Lower leg skin (tissue), 4 donors: ENCODE measurements around the gene USP20. TPM values are rescaled to one million over a fixed set of nuclear protein-coding genes. Genes with fewer than 3 reads are reported as not detected.

Experiments used
- DNase-seq, 2 donors: peaks; one replicate each; pipeline ENCODE4 v3.0.0-alpha.2; 2019; ENCODE audit warnings: low spot score in 2 of 2
- H3K4me3 ChIP-seq: fragments of 200-600 bp; sonication (generic); 2 replicates; pipeline ENCODE4 v1.5.1; 2017; ENCODE audit warnings: mild to moderate bottlenecking, low read depth; ENCODE audit not compliant: poor library complexity, severe bottlenecking
- POLR2A ChIP-seq, 2 donors: fragments of 450-650 bp; IDR thresholded peaks; one replicate each; pipeline ENCODE4 v1.6.1; 2016 to 2017; ENCODE audit warnings: antibody characterized with exemption in 2 of 2, mild to moderate bottlenecking in 1 of 2, moderate library complexity in 1 of 2
- WGBS, 2 donors: methylation state at CpG; one replicate each; pipeline ENCODE4 v1.1.5; 2018; 5-methylcytosine and 5-hydroxymethylcytosine counted together
- intact Hi-C: fragments of 100-400 bp; cut with DNase I; formaldehyde crosslinking; loops from one replicate; pipeline ENCODE4 v1.15.0; 2023; ENCODE audit warnings: low total_unique reads
- total RNA-seq, 4 donors: library from RNA; depleted of rRNA; stranded (reverse); fragments of >200 nt; gene quantifications; one replicate each; pipeline ENCODE4 v1.1.0, GENCODE V29; 2016
- TF ChIP-seq, protein P1 (sequence below), 3 donors: fragments of 450-650 bp; IDR thresholded peaks; one replicate each; pipeline ENCODE4 v1.5.1; 2016; ENCODE audit warnings: antibody characterized with exemption in 3 of 3, mild to moderate bottlenecking in 3 of 3, moderate library complexity in 2 of 3

The USP20 gene
- total RNA-seq, 4 donors from 2014 or later, result 20.7 to 39.7 (median 36.1) TPM

DNA sequence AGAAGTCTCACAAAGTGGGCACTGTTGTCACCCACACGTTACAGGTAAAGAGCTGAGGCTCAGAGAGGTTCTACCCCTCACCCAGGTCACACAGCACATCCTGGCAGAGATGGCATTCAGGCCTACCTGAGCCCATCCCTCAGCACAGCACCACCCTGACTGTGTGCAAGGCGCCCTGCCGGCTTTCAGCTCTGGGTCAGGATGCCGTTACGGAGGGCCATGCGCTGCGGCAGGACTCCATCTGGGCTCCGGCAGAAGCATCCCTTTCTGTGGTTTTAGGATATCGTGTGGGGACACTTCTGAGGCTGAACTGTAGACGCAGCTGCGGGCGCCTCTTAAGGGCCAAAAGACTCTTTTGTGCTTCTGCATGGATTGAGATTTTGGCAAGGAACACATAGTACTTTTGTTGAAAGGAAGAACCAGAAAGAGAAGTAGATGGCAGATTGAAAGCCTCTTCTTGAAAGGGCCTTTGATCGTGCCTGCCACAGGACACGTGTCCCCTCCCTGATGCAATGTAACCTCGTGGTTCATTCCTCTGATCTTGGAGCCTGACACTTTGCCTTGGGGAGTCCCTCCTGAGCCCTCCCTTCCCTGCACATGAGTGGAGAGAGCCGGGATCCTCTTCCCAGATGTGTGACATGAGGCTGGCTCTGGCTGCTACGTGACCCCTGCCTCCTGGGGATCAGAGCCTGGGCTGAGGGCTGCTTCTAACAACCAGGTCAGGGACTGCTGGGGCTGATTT, 31.3 kb downstream of the USP20 start:
- DNase-seq, result no peak
- no peak for TF ChIP-seq POLR2A (IDR thresholded peaks at IDR 0.05)
- TF ChIP-seq, protein P1, sequence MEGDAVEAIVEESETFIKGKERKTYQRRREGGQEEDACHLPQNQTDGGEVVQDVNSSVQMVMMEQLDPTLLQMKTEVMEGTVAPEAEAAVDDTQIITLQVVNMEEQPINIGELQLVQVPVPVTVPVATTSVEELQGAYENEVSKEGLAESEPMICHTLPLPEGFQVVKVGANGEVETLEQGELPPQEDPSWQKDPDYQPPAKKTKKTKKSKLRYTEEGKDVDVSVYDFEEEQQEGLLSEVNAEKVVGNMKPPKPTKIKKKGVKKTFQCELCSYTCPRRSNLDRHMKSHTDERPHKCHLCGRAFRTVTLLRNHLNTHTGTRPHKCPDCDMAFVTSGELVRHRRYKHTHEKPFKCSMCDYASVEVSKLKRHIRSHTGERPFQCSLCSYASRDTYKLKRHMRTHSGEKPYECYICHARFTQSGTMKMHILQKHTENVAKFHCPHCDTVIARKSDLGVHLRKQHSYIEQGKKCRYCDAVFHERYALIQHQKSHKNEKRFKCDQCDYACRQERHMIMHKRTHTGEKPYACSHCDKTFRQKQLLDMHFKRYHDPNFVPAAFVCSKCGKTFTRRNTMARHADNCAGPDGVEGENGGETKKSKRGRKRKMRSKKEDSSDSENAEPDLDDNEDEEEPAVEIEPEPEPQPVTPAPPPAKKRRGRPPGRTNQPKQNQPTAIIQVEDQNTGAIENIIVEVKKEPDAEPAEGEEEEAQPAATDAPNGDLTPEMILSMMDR (IDR thresholded peaks at IDR 0.05), result no peak
- no peak overlapping the region for H3K4me3 ChIP-seq
- 63 to 77% methylated on average over 15 to 17 of the region's 17 CpGs for WGBS, 2 donors
- intact Hi-C loops, result no loop called here

DNA sequence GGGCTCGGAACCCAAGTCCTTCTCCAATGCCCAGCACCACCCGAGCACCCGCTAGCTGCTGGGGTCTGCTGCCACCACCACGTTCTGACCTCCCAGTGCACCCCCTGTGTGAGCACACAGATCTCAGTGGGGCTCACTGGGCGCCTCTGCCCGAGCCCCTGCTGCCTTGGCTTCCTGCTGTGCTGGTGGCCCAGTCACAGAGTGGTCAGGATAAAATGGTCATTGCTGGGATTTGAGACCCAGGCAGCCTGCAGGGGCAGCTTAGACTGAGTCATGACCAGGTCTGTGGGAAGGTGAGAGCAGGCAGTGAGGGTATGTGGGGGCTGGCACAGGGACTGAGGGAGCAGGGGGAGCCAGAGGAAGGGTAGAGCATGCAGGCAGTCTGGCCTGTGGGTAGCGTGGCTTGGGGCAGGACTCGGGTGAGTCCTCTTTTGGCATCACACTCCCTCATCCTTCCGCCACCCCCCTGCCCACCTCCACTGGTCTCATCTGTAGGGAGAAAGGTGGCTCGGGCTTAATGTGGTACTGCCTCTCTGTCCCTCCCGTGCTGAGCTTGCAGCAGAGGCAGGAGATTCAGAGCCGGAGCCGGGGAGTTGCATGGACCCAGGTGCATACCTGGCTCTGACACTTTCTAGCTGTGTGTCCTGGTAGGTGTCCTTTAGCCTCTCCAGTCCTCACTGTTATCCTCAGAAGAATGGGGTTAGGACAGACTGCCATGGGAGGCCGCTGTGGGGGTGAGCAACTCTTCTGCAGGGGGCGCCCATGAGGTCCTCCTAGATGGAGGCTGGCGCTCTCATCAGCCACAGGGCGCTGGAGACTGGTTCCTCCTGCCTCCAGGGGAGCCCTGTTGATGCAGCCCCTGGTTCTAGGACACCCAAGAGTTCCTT, 32.1 kb downstream of the USP20 start:
- WGBS, 2 donors, result 79 to 81% methylated on average over 17 of the region's 17 CpGs
- no peak overlapping the region for H3K4me3 ChIP-seq
- DNase-seq, result no peak
- TF ChIP-seq POLR2A (IDR thresholded peaks at IDR 0.05), result no peak
- TF ChIP-seq, protein P1 (IDR thresholded peaks at IDR 0.05), result no peak
- intact Hi-C loops, result no loop called here

DNA sequence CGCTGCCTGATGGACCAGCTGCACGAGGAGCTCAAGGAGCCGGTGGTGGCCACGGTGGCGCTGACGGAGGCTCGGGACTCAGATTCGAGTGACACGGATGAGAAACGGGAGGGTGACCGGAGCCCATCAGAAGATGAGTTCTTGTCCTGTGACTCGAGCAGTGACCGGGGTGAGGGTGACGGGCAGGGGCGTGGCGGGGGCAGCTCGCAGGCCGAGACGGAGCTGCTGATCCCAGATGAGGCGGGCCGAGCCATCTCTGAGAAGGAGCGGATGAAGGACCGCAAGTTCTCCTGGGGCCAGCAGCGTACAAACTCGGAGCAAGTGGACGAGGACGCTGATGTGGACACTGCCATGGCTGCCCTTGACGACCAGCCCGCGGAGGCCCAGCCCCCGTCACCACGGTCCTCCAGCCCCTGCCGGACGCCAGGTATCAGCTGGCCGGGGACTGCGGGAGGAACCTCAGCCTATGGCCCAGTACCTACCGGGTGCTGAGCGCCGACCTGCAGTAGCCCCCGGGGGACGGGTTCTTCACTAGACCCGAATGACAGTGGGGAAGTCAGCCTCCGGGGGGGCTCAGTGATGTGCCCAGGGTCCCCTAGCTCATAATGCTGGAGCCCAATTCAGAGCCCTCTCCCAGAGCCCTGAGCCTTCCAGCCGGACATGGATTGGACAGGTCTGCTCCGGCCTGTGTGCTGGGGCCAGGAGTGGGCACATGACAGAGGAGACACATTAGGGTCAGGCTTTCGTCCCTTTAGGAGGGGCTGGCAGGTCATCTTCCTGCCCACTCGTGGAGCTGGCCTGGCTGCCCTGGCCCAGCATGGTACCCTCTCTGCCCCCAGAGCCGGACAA, 33.0 kb downstream of the USP20 start:
- no peak overlapping the region for H3K4me3 ChIP-seq
- no peak for DNase-seq
- intact Hi-C loops, result no loop called here
- TF ChIP-seq, protein P1 (IDR thresholded peaks at IDR 0.05), result no peak
- no peak for TF ChIP-seq POLR2A (IDR thresholded peaks at IDR 0.05)
- 87 to 92% methylated on average over 37 to 38 of the region's 48 CpGs for WGBS, 2 donors

DNA sequence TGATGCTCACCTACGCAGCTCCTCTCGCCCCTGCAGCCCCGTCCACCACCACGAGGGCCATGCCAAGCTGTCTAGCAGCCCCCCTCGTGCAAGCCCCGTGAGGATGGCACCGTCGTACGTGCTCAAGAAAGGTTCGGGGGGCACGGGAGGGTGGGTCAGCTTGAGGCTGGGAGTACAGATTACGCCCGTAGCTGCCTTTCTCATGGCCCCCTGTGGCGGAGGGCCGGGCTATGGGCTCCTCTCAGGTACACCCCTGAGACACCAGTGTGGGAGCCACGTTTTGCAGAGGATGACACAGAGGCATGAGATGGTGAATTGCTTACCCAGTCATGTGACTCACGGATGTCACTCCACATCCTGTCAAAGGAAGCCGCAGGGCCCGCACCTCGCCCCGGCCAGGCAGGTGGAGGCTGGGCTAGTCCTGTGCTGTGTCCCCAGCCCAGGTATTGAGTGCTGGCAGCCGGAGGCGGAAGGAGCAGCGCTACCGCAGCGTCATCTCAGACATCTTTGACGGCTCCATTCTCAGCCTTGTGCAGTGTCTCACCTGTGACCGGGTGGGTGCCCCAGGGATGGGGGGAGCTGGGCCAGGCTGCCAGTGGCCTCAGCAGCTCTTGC, 33.7 kb downstream of the USP20 start:
- no peak for DNase-seq
- 81 to 85% methylated on average over 25 to 26 of the region's 28 CpGs for WGBS, 2 donors
- intact Hi-C loops, result no loop called here
- TF ChIP-seq, protein P1 (IDR thresholded peaks at IDR 0.05), result no peak
- no peak for TF ChIP-seq POLR2A (IDR thresholded peaks at IDR 0.05)
- H3K4me3 ChIP-seq, result no peak overlapping the region
